ENCODE results near the gene INHBE. TPM values are rescaled to one million over a fixed set of nuclear protein-coding genes. Genes with fewer than 3 reads are reported as not detected.

INHBE gene
- total and polyA plus RNA-seq, 3 experiments from 2014 or later = 0.38 to 0.61 TPM; not detected in 1

DNA sequence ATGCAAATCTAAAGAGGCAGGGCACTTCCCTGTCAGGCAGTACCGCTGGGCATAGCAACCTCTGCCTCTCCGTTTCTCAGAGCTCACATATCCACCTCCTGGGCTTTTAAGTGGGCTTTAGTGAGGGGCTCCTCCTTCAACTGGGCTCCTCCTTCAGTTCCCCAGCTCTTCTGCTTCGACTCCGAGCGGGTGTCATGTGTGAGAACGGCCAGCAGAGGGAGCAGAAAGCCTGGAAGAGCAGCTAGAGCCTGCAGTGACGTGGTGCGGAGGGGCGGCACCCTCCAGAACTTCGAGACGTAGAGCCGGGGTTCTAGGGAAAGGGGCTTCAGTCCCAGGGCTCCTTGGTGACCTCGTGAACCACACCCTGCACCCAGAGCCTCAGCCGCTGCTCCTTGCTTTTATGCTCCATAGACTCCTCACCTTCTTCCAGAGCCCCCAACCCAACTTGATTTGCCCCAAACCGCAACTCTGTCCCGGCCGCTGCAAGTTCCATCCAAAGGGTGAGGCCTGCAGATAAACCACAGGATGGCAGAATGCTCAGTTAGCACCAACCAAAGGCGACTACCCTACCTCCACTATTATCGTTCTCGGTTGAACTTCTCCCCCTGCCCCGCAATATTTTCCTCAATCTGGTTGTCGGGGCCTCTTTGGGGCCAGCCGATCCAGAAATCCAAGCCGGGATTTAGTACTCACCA lies 4.1 kb downstream of the INHBE start:
- ChIA-PET POLR2A (interaction anchor here (0.6 to 2.1 kb wide), 5 partner anchors 18 to 161 kb away, joined by 3 to 7 read pairs (median 5); partner anchors contain the start of genes ARHGAP9 and R3HDM2), CTCF (interaction anchor here (0.7 to 7.3 kb wide), 46 partner anchors 10 to 283 kb away, joined by 3 to 167 read pairs (median 4); partner anchors contain the start of genes ARHGAP9, B4GALNT1, DCTN2 and DDIT3)
- no peaks in the 10 kb centered on the region for H3K36me3 ChIP-seq (ENCODE audit: insufficient read depth, low read length)
- peak; percentile 82 to 96 (median 92) for DNase-seq
- no peaks in the 10 kb centered on the region for H3K9me3 Mint-ChIP-seq
- peak overlapping the region; percentile 92 for H3K4me3 ChIP-seq (ENCODE audit: low read length)
- H3K27me3 ChIP-seq (ENCODE audit: insufficient read depth, low read length, poor library complexity, severe bottlenecking) = peaks cover 7% of the 10 kb centered on the region
- peaks cover 6 to 22% of the 10 kb centered on the region in 2 donors for H3K27me3 Mint-ChIP-seq
- peak overlapping the region; percentile 93 to 98 (median 97) for H3K4me3 Mint-ChIP-seq
- peaks cover 33% of the 10 kb centered on the region for H3K4me1 ChIP-seq (ENCODE audit: insufficient read depth, low read length)
- H3K36me3 Mint-ChIP-seq = peaks cover 0 to 9% (median 0%) of the 10 kb centered on the region in 3 donors
- peaks cover 33 to 50% (median 41%) of the 10 kb centered on the region in 3 donors for H3K4me1 Mint-ChIP-seq
- H3K9me3 ChIP-seq (ENCODE audit: low read length) = no peaks in the 10 kb centered on the region
- peak overlapping the region; percentile 91 to 98 (median 97) for H3K27ac Mint-ChIP-seq
- peak overlapping the region; percentile 63 for H3K27ac ChIP-seq (ENCODE audit: low read depth, low read length)

DNA sequence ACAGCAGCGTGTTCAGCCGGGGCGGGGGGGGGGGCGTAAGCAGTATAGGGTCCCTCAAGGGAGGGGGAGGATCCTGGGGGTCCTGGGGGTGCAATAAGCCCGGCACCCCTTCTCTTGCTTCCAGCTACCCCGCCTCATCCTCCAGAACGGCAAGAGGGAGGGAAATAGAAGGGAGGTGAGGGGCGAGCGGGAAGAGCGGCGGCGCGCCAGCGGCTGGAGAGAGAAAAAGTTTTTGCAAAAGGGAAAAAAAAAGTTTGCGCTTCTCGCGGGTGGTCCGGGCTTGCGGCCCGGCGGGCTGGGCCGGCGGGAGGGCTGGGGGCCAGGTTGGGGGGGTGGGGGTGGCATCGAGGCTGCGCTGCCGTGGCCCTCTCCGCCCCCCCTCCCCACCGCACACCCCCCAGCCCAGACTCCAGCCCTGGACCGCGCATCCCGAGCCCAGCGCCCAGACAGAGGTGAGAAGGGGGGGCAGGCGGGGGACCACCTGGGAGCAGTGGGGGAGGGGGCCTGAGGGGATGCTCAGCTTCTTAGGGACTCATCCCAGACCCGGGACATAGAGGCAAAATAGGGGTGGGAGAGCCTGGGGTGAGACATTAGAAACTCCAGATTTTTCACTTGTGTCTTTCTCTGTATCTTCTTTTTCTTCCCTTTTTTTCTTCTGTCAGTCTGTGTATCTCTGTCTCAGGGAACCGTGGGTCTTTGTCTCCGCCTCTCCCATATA lies 4.8 kb downstream of the INHBE start, which contains the start of gene GLI1:
Gene GLI1, plus strand, starts transcription at position 36 of the 718 bp plus-strand sequence. CDS start 3,907 bp downstream, outside the sequence.
- peaks cover 33% of the 10 kb centered on the region for H3K4me1 ChIP-seq (ENCODE audit: insufficient read depth, low read length)
- peak within 1 kb of the TSS; percentile 92 for H3K4me3 ChIP-seq (ENCODE audit: low read length)
- CTCF ChIA-PET = interaction anchor here (0.9 to 7.3 kb wide), 27 partner anchors 9 to 282 kb away, joined by 3 to 167 read pairs (median 5); partner anchors contain the start of genes ARHGAP9, DCTN2, DDIT3 and OS9
- peak in 1 of 5 donors; percentile 25 for DNase-seq
- peak within 1 kb of the TSS; percentile 93 to 98 (median 97) for H3K4me3 Mint-ChIP-seq
- no peaks in the 10 kb centered on the region for H3K9me3 Mint-ChIP-seq
- no peaks in the 10 kb centered on the region for H3K9me3 ChIP-seq (ENCODE audit: low read length)
- H3K36me3 ChIP-seq (ENCODE audit: insufficient read depth, low read length) = no peaks in the 10 kb centered on the region
- peaks cover 0 to 9% (median 0%) of the 10 kb centered on the region in 3 donors for H3K36me3 Mint-ChIP-seq
- POLR2A ChIA-PET = interaction anchor here (0.6 to 4.4 kb wide), 7 partner anchors 11 to 161 kb away, joined by 3 to 20 read pairs (median 4); partner anchors contain the start of genes ARHGAP9 and DCTN2
- peak within 1 kb of the TSS; percentile 91 to 98 (median 97) for H3K27ac Mint-ChIP-seq
- H3K4me1 Mint-ChIP-seq = peaks cover 33 to 52% (median 41%) of the 10 kb centered on the region in 3 donors
- peaks cover 6 to 22% of the 10 kb centered on the region in 2 donors for H3K27me3 Mint-ChIP-seq
- peak within 1 kb of the TSS; percentile 63 for H3K27ac ChIP-seq (ENCODE audit: low read depth, low read length)
- H3K27me3 ChIP-seq (ENCODE audit: insufficient read depth, low read length, poor library complexity, severe bottlenecking) = peaks cover 7% of the 10 kb centered on the region

DNA sequence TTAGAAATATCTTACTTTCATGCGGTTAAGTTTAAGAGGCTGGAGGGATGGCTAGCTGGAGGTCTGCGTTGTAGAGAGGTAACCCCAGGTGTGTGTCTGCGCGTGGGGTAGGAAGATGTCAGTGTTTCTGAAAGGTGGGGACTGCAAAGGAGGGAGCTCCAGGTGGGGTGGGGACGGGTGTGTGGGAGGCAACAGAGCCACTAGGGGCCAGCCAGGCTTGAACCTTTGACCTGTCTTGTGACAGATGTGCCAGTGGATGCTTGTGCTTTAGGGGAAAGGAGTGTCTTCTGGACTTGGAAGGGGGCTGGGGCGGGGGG lies 5.3 kb downstream of the INHBE start:
- H3K27ac ChIP-seq (ENCODE audit: low read depth, low read length) = no peak overlapping the region
- no peaks in the 10 kb centered on the region for H3K9me3 ChIP-seq (ENCODE audit: low read length)
- H3K4me3 ChIP-seq (ENCODE audit: low read length) = no peak overlapping the region
- Mint-ChIP-seq H3K36me3 (peaks cover 0 to 9% (median 0%) of the 10 kb centered on the region in 3 donors), H3K27me3 (peaks cover 6 to 22% of the 10 kb centered on the region in 2 donors), H3K9me3 (no peaks in the 10 kb centered on the region), H3K4me1 (peaks cover 33 to 52% (median 41%) of the 10 kb centered on the region in 3 donors), H3K4me3 (peak overlapping the region; percentile 79 to 93 (median 88)), H3K27ac (peak overlapping the region in 7 of 8 donors; percentile 22 to 87 (median 76))
- no peak for DNase-seq
- ChIA-PET CTCF (interaction anchor here (0.9 to 7.3 kb wide), 7 partner anchors 9 to 233 kb away, joined by 3 to 167 read pairs (median 5); partner anchors contain the start of genes ARHGAP9, DDIT3 and OS9), POLR2A (interaction anchor here (1.0 to 4.4 kb wide), 4 partner anchors 10 to 87 kb away, joined by 3 to 20 read pairs (median 6); partner anchors contain the start of genes ARHGAP9 and DCTN2)
- H3K36me3 ChIP-seq (ENCODE audit: insufficient read depth, low read length) = no peaks in the 10 kb centered on the region
- H3K4me1 ChIP-seq (ENCODE audit: insufficient read depth, low read length) = peaks cover 33% of the 10 kb centered on the region
- H3K27me3 ChIP-seq (ENCODE audit: insufficient read depth, low read length, poor library complexity, severe bottlenecking) = peaks cover 7% of the 10 kb centered on the region

DNA sequence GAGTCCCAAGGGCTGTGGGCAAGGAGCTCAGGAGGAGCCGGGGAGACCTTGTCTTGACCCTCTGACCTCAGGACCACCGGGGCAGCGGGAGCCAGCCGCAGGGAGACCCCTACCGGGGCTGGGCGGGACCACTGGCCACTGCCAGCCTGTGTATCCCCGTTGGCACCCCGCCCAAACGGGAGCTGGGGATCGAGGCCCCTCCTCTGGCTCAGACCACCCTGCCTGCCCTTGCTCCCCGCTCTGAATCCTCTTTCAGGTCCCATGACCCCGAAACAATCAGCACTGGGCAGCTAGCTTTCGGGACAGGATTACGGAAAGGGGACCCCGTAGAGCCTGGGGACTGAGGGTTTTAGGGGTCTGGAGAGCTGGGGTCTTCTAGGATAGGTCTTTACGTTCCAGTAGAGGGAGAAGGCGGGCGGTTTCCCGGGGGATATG lies 5.8 kb downstream of the INHBE start:
- Mint-ChIP-seq H3K4me3 (peak overlapping the region; percentile 74 to 93 (median 88)), H3K36me3 (peaks cover 0 to 9% (median 0%) of the 10 kb centered on the region in 3 donors), H3K27ac (peak overlapping the region in 4 of 8 donors; percentile 39 to 76 (median 48)), H3K27me3 (peaks cover 6 to 21% of the 10 kb centered on the region in 2 donors), H3K9me3 (no peaks in the 10 kb centered on the region), H3K4me1 (peaks cover 33 to 49% (median 41%) of the 10 kb centered on the region in 3 donors)
- ChIA-PET POLR2A (interaction anchor here (0.7 to 4.4 kb wide), 4 partner anchors 10 to 86 kb away, joined by 3 to 20 read pairs (median 4); partner anchors contain the start of genes ARHGAP9 and DCTN2), CTCF (interaction anchor here (1.1 to 7.3 kb wide), 9 partner anchors 8 to 222 kb away, joined by 3 to 167 read pairs (median 4); partner anchors contain the start of genes ARHGAP9 and DDIT3)
- H3K27me3 ChIP-seq (ENCODE audit: insufficient read depth, low read length, poor library complexity, severe bottlenecking) = peaks cover 7% of the 10 kb centered on the region
- peaks cover 33% of the 10 kb centered on the region for H3K4me1 ChIP-seq (ENCODE audit: insufficient read depth, low read length)
- no peak overlapping the region for H3K4me3 ChIP-seq (ENCODE audit: low read length)
- no peaks in the 10 kb centered on the region for H3K9me3 ChIP-seq (ENCODE audit: low read length)
- DNase-seq = no peak
- H3K36me3 ChIP-seq (ENCODE audit: insufficient read depth, low read length) = no peaks in the 10 kb centered on the region
- peak overlapping the region; percentile 16 for H3K27ac ChIP-seq (ENCODE audit: low read depth, low read length)

DNA sequence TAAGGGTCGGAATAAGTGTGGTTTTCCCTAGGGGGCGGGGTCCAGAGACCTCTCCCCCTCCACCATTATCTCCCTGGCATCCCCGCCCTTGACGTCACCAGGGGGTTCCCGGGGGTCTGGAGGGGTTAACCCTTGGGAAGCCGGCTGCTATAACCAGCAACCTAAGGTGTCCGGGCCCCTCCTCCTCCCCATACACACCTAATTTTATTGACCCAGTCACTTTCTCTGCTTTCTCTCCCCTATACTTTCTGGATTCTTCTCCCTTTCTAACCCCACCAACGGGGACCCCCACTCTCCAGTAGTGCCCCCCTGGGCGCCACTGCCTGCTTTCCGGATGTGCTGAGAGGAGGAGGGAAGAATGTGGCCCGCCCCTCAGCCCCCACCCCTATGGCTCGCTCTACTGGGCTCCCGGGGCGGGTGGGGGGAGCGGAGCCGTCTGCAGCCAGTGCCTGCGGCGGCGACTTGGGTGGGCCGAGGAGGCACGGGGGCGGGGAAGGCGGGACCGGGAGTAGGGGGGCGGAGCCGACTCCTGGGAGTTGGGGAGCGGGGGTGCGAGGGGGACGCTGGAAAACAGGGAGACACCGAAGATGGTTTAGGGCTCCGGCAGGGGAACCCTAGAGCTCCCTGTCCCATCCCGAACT lies 6.3 kb downstream of the INHBE start:
- CTCF ChIA-PET = interaction anchor here (1.0 to 7.3 kb wide), 14 partner anchors 8 to 232 kb away, joined by 3 to 167 read pairs (median 4); partner anchors contain the start of genes ARHGAP9, MBD6 and OS9
- Mint-ChIP-seq H3K27ac (peak overlapping the region in 7 of 8 donors; percentile 49 to 92 (median 80)), H3K36me3 (peaks cover 0 to 9% (median 0%) of the 10 kb centered on the region in 3 donors), H3K4me1 (peaks cover 30 to 45% (median 36%) of the 10 kb centered on the region in 3 donors), H3K27me3 (peaks cover 6 to 19% of the 10 kb centered on the region in 2 donors), H3K9me3 (no peaks in the 10 kb centered on the region), H3K4me3 (peak overlapping the region; percentile 84 to 93 (median 93))
- Histone ChIP-seq H3K4me1 (ENCODE audit: insufficient read depth, low read length) (peaks cover 33% of the 10 kb centered on the region), H3K27me3 (ENCODE audit: insufficient read depth, low read length, poor library complexity, severe bottlenecking) (peaks cover 7% of the 10 kb centered on the region), H3K9me3 (ENCODE audit: low read length) (no peaks in the 10 kb centered on the region), H3K4me3 (ENCODE audit: low read length) (peak overlapping the region; percentile 69), H3K36me3 (ENCODE audit: insufficient read depth, low read length) (no peaks in the 10 kb centered on the region), H3K27ac (ENCODE audit: low read depth, low read length) (peak overlapping the region; percentile 16)
- POLR2A ChIA-PET = interaction anchor here (0.7 to 4.4 kb wide), 3 partner anchors 16 to 18 kb away, joined by 3 to 20 read pairs (median 3); partner anchors contain the start of gene ARHGAP9
- DNase-seq = peak in 2 of 5 donors; percentile 44 to 72

DNA sequence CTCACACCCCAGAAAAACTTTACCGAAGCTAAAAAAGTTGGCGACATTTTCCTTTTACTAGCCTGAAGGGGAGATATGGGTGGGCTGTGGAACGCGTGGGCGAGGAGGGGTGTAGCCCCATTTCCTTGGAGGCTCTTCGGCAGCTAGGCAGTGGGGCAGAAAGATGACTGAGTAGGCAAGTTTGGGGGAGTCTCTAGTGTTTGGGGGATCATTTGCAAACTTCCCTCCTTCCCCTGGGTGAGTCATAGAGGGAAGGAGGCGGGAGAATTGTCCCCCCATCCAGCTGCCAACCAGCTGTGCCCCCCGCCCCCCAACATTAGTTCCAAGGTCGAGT lies 6.8 kb downstream of the INHBE start:
- peak overlapping the region in 7 of 8 donors; percentile 43 to 92 (median 80) for H3K27ac Mint-ChIP-seq
- Histone ChIP-seq H3K27ac (ENCODE audit: low read depth, low read length) (peak overlapping the region; percentile 9), H3K4me1 (ENCODE audit: insufficient read depth, low read length) (peaks cover 33% of the 10 kb centered on the region), H3K27me3 (ENCODE audit: insufficient read depth, low read length, poor library complexity, severe bottlenecking) (peaks cover 7% of the 10 kb centered on the region), H3K4me3 (ENCODE audit: low read length) (peak overlapping the region; percentile 69), H3K36me3 (ENCODE audit: insufficient read depth, low read length) (no peaks in the 10 kb centered on the region), H3K9me3 (ENCODE audit: low read length) (no peaks in the 10 kb centered on the region)
- H3K9me3 Mint-ChIP-seq = no peaks in the 10 kb centered on the region
- H3K36me3 Mint-ChIP-seq = peaks cover 0 to 9% (median 0%) of the 10 kb centered on the region in 3 donors
- DNase-seq = no peak
- H3K27me3 Mint-ChIP-seq = peaks cover 6 to 19% of the 10 kb centered on the region in 2 donors
- POLR2A ChIA-PET = interaction anchor here (0.8 to 4.4 kb wide), 2 partner anchors 16 to 18 kb away, joined by 3 to 20 read pairs; partner anchors contain the start of gene ARHGAP9
- H3K4me3 Mint-ChIP-seq = peak overlapping the region; percentile 84 to 93 (median 93)
- CTCF ChIA-PET = interaction anchor here (1.0 to 7.3 kb wide), 17 partner anchors 10 to 280 kb away, joined by 3 to 167 read pairs (median 4); partner anchors contain the start of genes ARHGAP9, DDIT3, MBD6 and OS9
- peaks cover 30 to 46% (median 36%) of the 10 kb centered on the region in 3 donors for H3K4me1 Mint-ChIP-seq

All from CD8-positive, alpha-beta memory T cell (primary cell).